Effector memory CD4-positive, alpha-beta T cell (primary cell): ENCODE measurements around the gene SPPL2B.

Source experiments
- DNase-seq, 3 donors: peaks; one replicate each; pipeline ENCODE4 v3.0.0-alpha.2; 2020
- H3K27ac ChIP-seq: 2 replicates; pipeline ENCODE4 v1.7.0; 2013; ENCODE audit warnings: mild to moderate bottlenecking, low read length, moderate library complexity; ENCODE audit not compliant: insufficient read depth, poor library complexity, severe bottlenecking
- H3K27me3 ChIP-seq: replicated peaks from 2 replicates; pipeline ENCODE4 v1.7.0; 2013; ENCODE audit warnings: mild to moderate bottlenecking, low read length; ENCODE audit not compliant: insufficient read depth, control insufficient read depth, poor library complexity, severe bottlenecking
- H3K36me3 ChIP-seq: 2 replicates; pipeline ENCODE4 v1.7.0; 2013; ENCODE audit warnings: mild to moderate bottlenecking, low read length, moderate library complexity; ENCODE audit not compliant: control insufficient read depth, insufficient read depth
- H3K4me1 ChIP-seq: 2 replicates; pipeline ENCODE4 v1.7.0; 2013; ENCODE audit warnings: low read length, mild to moderate bottlenecking; ENCODE audit not compliant: control insufficient read depth, insufficient read depth, poor library complexity, severe bottlenecking
- H3K4me3 ChIP-seq: 2 replicates; pipeline ENCODE4 v1.7.0; 2013; ENCODE audit warnings: low read length, low read depth, mild to moderate bottlenecking; ENCODE audit not compliant: insufficient read depth, poor library complexity, severe bottlenecking
- H3K9me3 ChIP-seq: 2 replicates; pipeline ENCODE4 v1.7.0; 2013; ENCODE audit warnings: mild to moderate bottlenecking, low read length, moderate library complexity; ENCODE audit not compliant: control insufficient read depth

SPPL2B gene

GRCh38 chr19:2338055-2338615 lies 9.7 kb downstream of the SPPL2B start:
- Histone ChIP-seq H3K4me3 (no peak overlapping the region), H3K27me3 (no peaks in the 10 kb centered on the region), H3K4me1 (no peaks in the 10 kb centered on the region), H3K9me3 (no peaks in the 10 kb centered on the region), H3K27ac (no peak overlapping the region), H3K36me3 (peaks cover 9% of the 10 kb centered on the region)
- no peak for DNase-seq

- peaks cover 9% of the 10 kb centered on the region for H3K36me3 ChIP-seq
- H3K27me3 ChIP-seq = no peaks in the 10 kb centered on the region
- DNase-seq = no peak
- H3K4me1 ChIP-seq = no peaks in the 10 kb centered on the region
- no peak overlapping the region for H3K27ac ChIP-seq
- no peak overlapping the region for H3K4me3 ChIP-seq
- no peaks in the 10 kb centered on the region for H3K9me3 ChIP-seq
These were observed 10.5 kb downstream of the SPPL2B start for GRCh38 chr19:2338751-2339643.

GRCh38 chr19:2339644-2340310 lies 11.3 kb downstream of the SPPL2B start:
- Histone ChIP-seq H3K36me3 (peaks cover 9% of the 10 kb centered on the region), H3K27me3 (no peaks in the 10 kb centered on the region), H3K27ac (no peak overlapping the region), H3K9me3 (no peaks in the 10 kb centered on the region), H3K4me1 (no peaks in the 10 kb centered on the region), H3K4me3 (no peak overlapping the region)
- DNase-seq = no peak

GRCh38 chr19:2340496-2341243 lies 12.2 kb downstream of the SPPL2B start:
- Histone ChIP-seq H3K27ac (no peak overlapping the region), H3K4me1 (no peaks in the 10 kb centered on the region), H3K27me3 (no peaks in the 10 kb centered on the region), H3K4me3 (no peak overlapping the region), H3K9me3 (no peaks in the 10 kb centered on the region), H3K36me3 (peaks cover 9% of the 10 kb centered on the region)
- no peak for DNase-seq

GRCh38 chr19:2341244-2341751 lies 12.8 kb downstream of the SPPL2B start:
- H3K9me3 ChIP-seq = no peaks in the 10 kb centered on the region
- no peak overlapping the region for H3K4me3 ChIP-seq
- H3K4me1 ChIP-seq = no peaks in the 10 kb centered on the region
- no peaks in the 10 kb centered on the region for H3K27me3 ChIP-seq
- no peak for DNase-seq
- H3K36me3 ChIP-seq = peaks cover 9% of the 10 kb centered on the region
- H3K27ac ChIP-seq = no peak overlapping the region

GRCh38 chr19:2341982-2342381 lies 13.5 kb downstream of the SPPL2B start:
- no peaks in the 10 kb centered on the region for H3K9me3 ChIP-seq
- peaks cover 9% of the 10 kb centered on the region for H3K36me3 ChIP-seq
- H3K27ac ChIP-seq = no peak overlapping the region
- no peak for DNase-seq
- H3K4me3 ChIP-seq = no peak overlapping the region
- no peaks in the 10 kb centered on the region for H3K27me3 ChIP-seq
- H3K4me1 ChIP-seq = no peaks in the 10 kb centered on the region

GRCh38 chr19:2342656-2343288 lies 14.3 kb downstream of the SPPL2B start:
- Histone ChIP-seq H3K36me3 (peaks cover 9% of the 10 kb centered on the region), H3K9me3 (no peaks in the 10 kb centered on the region), H3K27ac (no peak overlapping the region), H3K4me1 (no peaks in the 10 kb centered on the region), H3K27me3 (no peaks in the 10 kb centered on the region), H3K4me3 (no peak overlapping the region)
- DNase-seq = no peak

GRCh38 chr19:2343289-2343982 lies 15.0 kb downstream of the SPPL2B start:
- H3K36me3 ChIP-seq = peaks cover 9% of the 10 kb centered on the region
- H3K4me3 ChIP-seq = no peak overlapping the region
- no peak overlapping the region for H3K27ac ChIP-seq
- no peaks in the 10 kb centered on the region for H3K27me3 ChIP-seq
- H3K9me3 ChIP-seq = no peaks in the 10 kb centered on the region
- no peaks in the 10 kb centered on the region for H3K4me1 ChIP-seq
- no peak for DNase-seq

GRCh38 chr19:2344381-2344870 lies 15.9 kb downstream of the SPPL2B start:
- H3K36me3 ChIP-seq = peaks cover 9% of the 10 kb centered on the region
- no peaks in the 10 kb centered on the region for H3K27me3 ChIP-seq
- H3K9me3 ChIP-seq = no peaks in the 10 kb centered on the region
- no peaks in the 10 kb centered on the region for H3K4me1 ChIP-seq
- H3K27ac ChIP-seq = no peak overlapping the region
- H3K4me3 ChIP-seq = no peak overlapping the region
- DNase-seq = no peak
